Measurements from ENCODE around the gene RASSF4.
"Not testable (repeated sequence)": the region's sequence is repeated elsewhere in the genome, so short reads cannot be mapped to it uniquely, and the experiment has no call there.

Gene RASSF4

DNA sequence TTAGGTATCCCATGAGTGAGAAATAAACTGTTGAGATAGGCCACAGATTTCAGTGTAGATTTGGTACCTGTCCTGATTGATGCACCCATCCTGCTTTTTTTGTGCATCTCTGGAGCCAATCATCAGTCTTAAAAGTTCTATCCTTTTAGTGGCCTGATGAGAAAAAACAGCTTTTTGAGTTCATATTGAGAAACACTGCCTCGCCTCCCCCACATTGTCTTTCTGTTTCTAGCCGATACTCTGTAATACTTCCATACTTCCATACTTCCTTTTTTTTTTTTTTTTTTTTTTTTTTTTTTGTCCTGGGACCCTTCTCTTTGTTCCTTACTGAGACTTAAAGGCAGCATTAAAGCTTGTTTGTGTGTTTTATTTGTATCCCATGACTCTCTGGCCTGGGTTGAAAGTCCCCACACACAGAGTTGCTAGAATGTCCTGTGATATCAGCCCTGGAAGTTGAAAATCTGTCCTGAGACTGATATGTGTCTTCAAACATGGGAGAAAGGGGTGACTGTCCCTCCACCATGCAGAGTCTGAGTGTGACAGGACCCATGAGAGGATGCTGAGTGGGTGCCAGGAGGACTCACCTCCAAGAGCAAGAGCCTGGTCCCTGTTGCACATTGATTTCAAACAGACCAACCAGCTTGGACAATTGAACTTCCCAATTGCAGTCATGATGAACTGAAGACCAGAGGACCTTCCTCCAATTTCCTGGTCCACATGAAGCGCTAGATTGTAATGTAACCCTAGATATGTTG is 46.9 kb downstream of the RASSF4 start:
- no peak for DNase-seq (ENCODE audit: low read depth in 3 of 3)

GRCh38 chr10:45008524-45009161 is 49.0 kb downstream of the RASSF4 start:
- DNase-seq (ENCODE audit: low read depth in 3 of 3), result no peak

- not testable (repeated sequence) for DNase-seq (ENCODE audit: low read depth in 3 of 3)
Measured at GRCh38 chr10:45014557-45014956, 55.0 kb downstream of the RASSF4 start.

- DNase-seq (ENCODE audit: low read depth in 3 of 3), result no peak
Measured at GRCh38 chr10:45015590-45015989, 56.0 kb downstream of the RASSF4 start.

DNA sequence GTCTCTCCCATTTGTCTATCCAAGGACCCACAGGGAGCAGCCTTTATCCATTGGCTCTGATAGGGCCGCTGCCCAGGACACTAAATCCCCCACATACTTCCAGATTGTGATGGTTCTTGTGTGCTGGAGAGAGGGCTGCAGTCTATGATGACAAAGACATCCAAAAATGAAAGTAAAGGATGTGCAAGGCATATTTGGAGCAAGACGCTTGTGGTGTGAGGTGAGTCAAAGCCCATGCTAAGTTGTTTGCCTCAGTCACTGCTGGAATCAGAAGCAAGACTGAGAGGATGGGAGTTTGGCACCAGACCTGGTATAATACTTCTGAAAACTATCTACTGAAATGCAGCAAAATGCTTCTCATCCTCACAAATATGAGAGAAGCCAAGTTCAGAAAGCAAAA is 63.8 kb downstream of the RASSF4 start:
- DNase-seq (ENCODE audit: low read depth in 3 of 3), result no peak

DNA sequence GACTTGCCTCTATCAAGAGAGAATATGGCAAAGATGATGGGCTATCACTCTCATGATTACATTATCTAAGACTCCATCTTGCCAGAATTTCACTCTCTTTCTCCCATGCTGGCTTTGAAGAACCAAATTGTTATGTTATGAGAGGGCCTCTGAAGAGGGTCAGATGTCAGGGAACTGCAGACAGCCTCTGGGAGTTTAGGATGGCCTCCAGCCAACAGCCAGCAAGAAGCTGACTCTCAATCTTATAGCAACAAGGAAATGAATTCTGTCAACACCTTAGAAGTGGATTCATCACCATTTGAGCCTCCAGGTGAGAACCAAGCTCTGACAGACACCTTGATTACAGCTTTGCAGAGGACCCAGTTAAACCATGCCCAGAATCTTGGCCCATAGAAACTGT is 74.7 kb downstream of the RASSF4 start:
- DNase-seq (ENCODE audit: low read depth in 3 of 3), result no peak

DNA sequence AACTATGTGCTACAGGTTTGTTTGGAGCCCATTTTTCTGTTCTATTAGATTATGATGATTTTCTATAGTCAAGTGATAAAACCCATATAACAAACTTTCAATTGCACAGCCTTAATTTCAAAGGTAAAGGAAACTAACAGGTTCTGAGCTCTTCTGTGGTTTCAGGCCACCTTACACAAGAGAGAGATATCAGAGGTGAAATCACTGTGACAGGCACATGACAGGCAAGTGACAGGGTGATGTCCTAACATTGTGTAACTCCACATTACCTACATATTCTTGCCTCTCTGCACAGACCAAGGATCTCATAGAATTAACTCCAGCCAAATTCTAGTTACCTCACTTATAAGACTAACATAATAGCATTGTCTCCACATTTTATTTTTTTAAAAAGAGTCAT is 76.1 kb downstream of the RASSF4 start:
- no peak for DNase-seq (ENCODE audit: low read depth in 3 of 3)

- no peak for DNase-seq (ENCODE audit: low read depth in 3 of 3)
Measured at GRCh38 chr10:45040921-45041542, 81.4 kb downstream of the RASSF4 start.

DNA sequence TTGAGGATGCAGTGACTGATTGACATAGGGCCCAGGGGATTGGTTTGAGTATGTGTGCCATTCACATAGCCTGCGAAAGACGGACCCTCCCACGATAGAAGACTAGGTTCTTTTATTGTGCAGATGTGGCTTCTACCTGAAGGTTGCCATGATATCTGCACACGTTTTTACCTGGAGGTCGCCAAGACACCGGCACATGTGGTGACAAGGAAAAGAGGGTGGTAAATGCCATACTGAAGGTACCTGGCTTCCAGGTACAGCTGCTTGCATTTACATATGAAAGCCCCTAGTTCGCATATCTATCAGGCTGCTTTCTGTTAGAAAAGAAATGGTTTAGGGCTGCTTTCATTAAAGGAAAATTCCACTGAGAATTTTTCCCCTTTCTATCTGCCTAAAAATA is 84.7 kb downstream of the RASSF4 start:
- DNase-seq (ENCODE audit: low read depth in 3 of 3), result no peak
